Left lung (tissue), 10 donors: ENCODE measurements around the gene VTI1A. TPM values are rescaled to one million over a fixed set of nuclear protein-coding genes. Genes with fewer than 3 reads are reported as not detected.

ENCODE experiments used
- ATAC-seq: fragments of 200-7000 bp; cut with Tn5 transposase; one replicate; pipeline ENCODE4 v1.9.1; 2020; ENCODE audit warnings: moderate library complexity
- DNase-seq, 4 donors: peaks; one replicate each; pipeline ENCODE4 v3.0.0-alpha.2; 2013 to 2020
- H3K27ac ChIP-seq, 2 donors: fragments of 200-600 bp; sonication (generic) in 1 of 2; one replicate each; pipeline versions ENCODE4 v1.5.0 to v1.8.0; 2020 to 2021
- H3K27me3 ChIP-seq, 2 donors: fragments of 200-600 bp; sonication (generic) in 1 of 2; one replicate each; pipeline versions ENCODE4 v1.5.0 to v1.8.0; 2020 to 2021
- H3K36me3 ChIP-seq, 2 donors: fragments of 200-600 bp; sonication (generic) in 1 of 2; one replicate each; pipeline versions ENCODE4 v1.5.0 to v1.8.0; 2020 to 2021
- H3K4me1 ChIP-seq, 2 donors: fragments of 200-600 bp; one replicate each; pipeline ENCODE4 v1.8.0; 2021
- H3K4me3 ChIP-seq, 2 donors: fragments of 200-600 bp; sonication (generic) in 1 of 2; one replicate each; pipeline versions ENCODE4 v1.5.0 to v1.8.0; 2020 to 2021; ENCODE audit warnings: mild to moderate bottlenecking in 1 of 2
- H3K9me3 ChIP-seq, 2 donors: fragments of 200-600 bp; sonication (generic) in 1 of 2; one replicate each; pipeline versions ENCODE4 v1.5.0 to v1.8.0; 2020 to 2021
- intact Hi-C, 2 donors: fragments of 100-400 bp; cut with DNase I; formaldehyde crosslinking; loops; one replicate each; pipeline versions ENCODE4 v1.11.2 to v1.14.2; 2022
- polyA plus RNA-seq, 6 donors: library from polyadenylated mRNA; unstranded; fragments of 120-200 nt; gene quantifications; one replicate each; pipeline ENCODE4 v1.2.1, GENCODE V29; 2013; ENCODE audit not compliant: insufficient read length in 6 of 6
- total RNA-seq, 2 donors: library from RNA; stranded (reverse); fragmentation: NEBNext Ultra II Directional; extraction: Animal tissue kit (Norgen Biotek cat#: 25700); gene quantifications; one replicate each; pipeline ENCODE4 v1.2.1, GENCODE V29; 2021
- TF ChIP-seq, protein P1 (sequence below), 2 donors: fragments of 200-600 bp; sonication (generic) in 1 of 2; IDR thresholded peaks; one replicate each; pipeline versions ENCODE4 v1.5.0 to v1.8.0; 2021; ENCODE audit warnings: antibody characterized with exemption in 2 of 2
- donor health status: DM: no; HTN: yes; CAD: no.
- donor health status: DM: no; HTN: no; CAD: no.

The VTI1A gene
- total and polyA plus RNA-seq, 8 donors = 13.6 to 39.0 (median 17.7) TPM

DNA sequence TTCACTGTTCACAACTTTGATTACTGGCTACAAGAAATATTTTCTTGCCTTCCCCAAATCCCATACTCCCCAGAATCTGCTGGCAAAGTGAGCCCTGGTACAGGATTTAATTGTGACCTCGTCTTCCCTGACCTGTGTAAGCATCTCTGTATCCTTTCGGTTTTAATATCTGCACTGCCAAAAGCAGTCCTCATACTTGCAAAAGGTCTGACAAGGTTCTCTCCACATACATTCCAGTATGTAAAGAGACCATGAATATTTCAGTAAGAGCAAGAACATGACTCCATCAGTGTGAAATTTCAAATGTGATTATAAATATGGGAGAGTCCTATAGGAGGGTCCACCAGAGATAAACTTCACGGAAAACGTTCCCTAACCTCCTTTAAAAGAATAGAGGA lies 369.0 kb downstream of the VTI1A start:
- ATAC-seq (no peak), DNase-seq (no peak)
- H3K27me3 ChIP-seq = no peaks in the 10 kb centered on the region
- TF ChIP-seq, protein P1, sequence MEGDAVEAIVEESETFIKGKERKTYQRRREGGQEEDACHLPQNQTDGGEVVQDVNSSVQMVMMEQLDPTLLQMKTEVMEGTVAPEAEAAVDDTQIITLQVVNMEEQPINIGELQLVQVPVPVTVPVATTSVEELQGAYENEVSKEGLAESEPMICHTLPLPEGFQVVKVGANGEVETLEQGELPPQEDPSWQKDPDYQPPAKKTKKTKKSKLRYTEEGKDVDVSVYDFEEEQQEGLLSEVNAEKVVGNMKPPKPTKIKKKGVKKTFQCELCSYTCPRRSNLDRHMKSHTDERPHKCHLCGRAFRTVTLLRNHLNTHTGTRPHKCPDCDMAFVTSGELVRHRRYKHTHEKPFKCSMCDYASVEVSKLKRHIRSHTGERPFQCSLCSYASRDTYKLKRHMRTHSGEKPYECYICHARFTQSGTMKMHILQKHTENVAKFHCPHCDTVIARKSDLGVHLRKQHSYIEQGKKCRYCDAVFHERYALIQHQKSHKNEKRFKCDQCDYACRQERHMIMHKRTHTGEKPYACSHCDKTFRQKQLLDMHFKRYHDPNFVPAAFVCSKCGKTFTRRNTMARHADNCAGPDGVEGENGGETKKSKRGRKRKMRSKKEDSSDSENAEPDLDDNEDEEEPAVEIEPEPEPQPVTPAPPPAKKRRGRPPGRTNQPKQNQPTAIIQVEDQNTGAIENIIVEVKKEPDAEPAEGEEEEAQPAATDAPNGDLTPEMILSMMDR (IDR thresholded peaks at IDR 0.05) = no peak
- peaks cover 19 to 39% of the 10 kb centered on the region in 2 donors for H3K4me1 ChIP-seq
- no peak overlapping the region for H3K27ac ChIP-seq
- no peaks in the 10 kb centered on the region for H3K36me3 ChIP-seq
- H3K4me3 ChIP-seq = no peak overlapping the region
- H3K9me3 ChIP-seq = no peaks in the 10 kb centered on the region
- intact Hi-C loops = no loop called here

DNA sequence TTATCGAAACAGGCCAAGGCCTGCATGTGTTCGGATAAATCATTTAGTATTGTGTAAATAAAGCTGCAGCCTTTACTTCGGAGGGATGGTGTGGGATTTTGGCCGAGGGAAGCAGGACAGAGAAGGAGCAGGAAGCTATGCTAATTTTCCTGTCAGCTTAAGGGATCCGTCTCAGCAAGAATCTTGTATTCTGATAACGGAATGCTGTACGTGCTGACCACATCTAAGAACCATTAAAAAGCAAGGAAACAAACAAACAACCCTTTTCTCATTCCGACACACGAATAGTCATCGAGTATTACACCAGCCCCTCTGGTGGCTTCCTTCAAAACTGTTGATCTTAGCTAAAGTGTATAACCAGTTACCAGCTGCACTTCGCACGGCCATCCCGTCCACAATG lies 369.9 kb downstream of the VTI1A start:
- DNase-seq = no peak
- Histone ChIP-seq H3K4me3 (no peak overlapping the region), H3K27ac (no peak overlapping the region), H3K4me1 (peaks cover 19 to 36% of the 10 kb centered on the region in 2 donors), H3K36me3 (no peaks in the 10 kb centered on the region), H3K9me3 (no peaks in the 10 kb centered on the region), H3K27me3 (no peaks in the 10 kb centered on the region)
- intact Hi-C loops = no loop called here
- TF ChIP-seq, protein P1 (IDR thresholded peaks at IDR 0.05) = no peak
- ATAC-seq = no peak

- Histone ChIP-seq H3K4me1 (peaks cover 9 to 24% of the 10 kb centered on the region in 2 donors), H3K27me3 (no peaks in the 10 kb centered on the region), H3K27ac (no peak overlapping the region), H3K9me3 (no peaks in the 10 kb centered on the region), H3K4me3 (no peak overlapping the region), H3K36me3 (no peaks in the 10 kb centered on the region)
- DNase-seq (no peak), ATAC-seq (no peak)
- TF ChIP-seq, protein P1 (IDR thresholded peaks at IDR 0.05) = no peak
- intact Hi-C loops = no loop called here
Measured at GRCh38 chr10:112817981-112818777, 371.2 kb downstream of the VTI1A start.

DNA sequence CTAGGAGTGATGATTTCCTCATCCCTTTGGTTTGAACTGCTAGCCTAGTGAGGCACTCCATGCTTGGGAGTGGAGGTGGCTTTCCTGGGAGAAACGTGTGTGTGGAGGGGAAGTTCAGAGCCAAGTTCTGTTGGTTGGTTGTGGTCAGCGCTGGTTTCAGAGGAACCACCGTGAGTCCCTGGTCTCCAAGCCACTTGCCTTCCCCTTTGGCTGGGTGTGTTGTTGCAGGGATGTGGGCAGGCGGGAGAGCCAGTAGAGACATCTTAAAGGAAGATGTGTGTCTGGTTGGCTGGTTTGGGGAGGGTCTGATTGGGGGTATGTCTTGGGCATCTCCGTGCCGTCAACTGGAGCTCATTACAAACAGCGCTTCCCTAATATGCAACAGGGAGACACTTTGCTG lies 372.2 kb downstream of the VTI1A start:
- TF ChIP-seq, protein P1 (IDR thresholded peaks at IDR 0.05) = no peak
- Histone ChIP-seq H3K4me3 (no peak overlapping the region), H3K27ac (no peak overlapping the region), H3K4me1 (peaks cover 9 to 19% of the 10 kb centered on the region in 2 donors), H3K9me3 (no peaks in the 10 kb centered on the region), H3K36me3 (no peaks in the 10 kb centered on the region), H3K27me3 (no peaks in the 10 kb centered on the region)
- ATAC-seq (no peak), DNase-seq (no peak)
- intact Hi-C loops = no loop called here

DNA sequence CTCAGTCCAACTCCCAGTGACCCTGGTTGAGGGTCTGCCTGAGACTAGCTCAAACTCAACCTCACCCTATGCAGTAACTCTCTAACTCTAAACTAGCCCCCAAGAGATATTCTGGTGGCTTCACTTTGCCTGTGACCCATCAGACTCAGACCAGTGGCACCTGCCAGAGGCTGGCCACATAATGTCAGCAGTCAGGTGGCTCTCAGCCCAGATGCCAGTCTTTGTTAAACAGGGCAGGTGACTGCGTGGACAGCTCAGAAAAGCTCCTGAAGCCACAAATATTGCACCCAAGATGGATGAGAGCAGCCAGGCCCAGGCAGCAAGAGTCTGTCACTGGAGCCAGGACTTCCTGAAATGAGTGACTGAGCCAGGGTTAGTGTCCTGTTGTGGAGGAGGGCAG lies 373.3 kb downstream of the VTI1A start:
- H3K27ac ChIP-seq = no peak overlapping the region
- intact Hi-C loops = no loop called here
- no peaks in the 10 kb centered on the region for H3K36me3 ChIP-seq
- TF ChIP-seq, protein P1 (IDR thresholded peaks at IDR 0.05) = no peak
- DNase-seq (no peak), ATAC-seq (no peak)
- H3K9me3 ChIP-seq = no peaks in the 10 kb centered on the region
- H3K27me3 ChIP-seq = no peaks in the 10 kb centered on the region
- H3K4me1 ChIP-seq = peaks cover 7 to 9% of the 10 kb centered on the region in 2 donors
- no peak overlapping the region for H3K4me3 ChIP-seq
